Spleen (tissue), 7 donors: Measurements from ENCODE around the gene AKAP3.

Experiments used
- POLR2A ChIP-seq, 3 donors: fragments of 450-650 bp; IDR thresholded peaks; one replicate each; pipeline ENCODE4 v1.5.1; 2017; ENCODE audit warnings: antibody characterized with exemption in 3 of 3, mild to moderate bottlenecking in 1 of 3
- POLR2AphosphoS5 ChIP-seq, 3 donors: sonication (generic); formaldehyde crosslinking; IDR thresholded peaks; one replicate each; pipeline ENCODE4 v1.5.1; 2017; ENCODE audit warnings: antibody characterized with exemption in 3 of 3
- TF ChIP-seq, protein P1 (sequence below), 11 experiments: fragments of 200-600 bp in 7 of 11; fragments of 450-650 bp in 4 of 11; sonication (generic) in 4 of 11; IDR thresholded peaks in 8 of 11; conservative IDR thresholded peaks in 3 of 11; 1 replicate in 7 of 11; 2 replicates in 4 of 11; pipeline versions ENCODE4 v1.4.0 to v1.8.0; 2016 to 2021; ENCODE audit warnings: antibody characterized with exemption in 11 of 11, inconsistent platforms in 4 of 11, mild to moderate bottlenecking in 1 of 11
- donor health status: DM: no; HTN: no; CAD: no; lungs with moderate emphysema.
- donor health status: DM: no; HTN: no; CAD: no.
- donor health status: DM: no; HTN: no; CAD: no.

GRCh38 chr12:4679711-4680110, 30.9 kb upstream of the AKAP3 start:
- TF ChIP-seq, protein P1, sequence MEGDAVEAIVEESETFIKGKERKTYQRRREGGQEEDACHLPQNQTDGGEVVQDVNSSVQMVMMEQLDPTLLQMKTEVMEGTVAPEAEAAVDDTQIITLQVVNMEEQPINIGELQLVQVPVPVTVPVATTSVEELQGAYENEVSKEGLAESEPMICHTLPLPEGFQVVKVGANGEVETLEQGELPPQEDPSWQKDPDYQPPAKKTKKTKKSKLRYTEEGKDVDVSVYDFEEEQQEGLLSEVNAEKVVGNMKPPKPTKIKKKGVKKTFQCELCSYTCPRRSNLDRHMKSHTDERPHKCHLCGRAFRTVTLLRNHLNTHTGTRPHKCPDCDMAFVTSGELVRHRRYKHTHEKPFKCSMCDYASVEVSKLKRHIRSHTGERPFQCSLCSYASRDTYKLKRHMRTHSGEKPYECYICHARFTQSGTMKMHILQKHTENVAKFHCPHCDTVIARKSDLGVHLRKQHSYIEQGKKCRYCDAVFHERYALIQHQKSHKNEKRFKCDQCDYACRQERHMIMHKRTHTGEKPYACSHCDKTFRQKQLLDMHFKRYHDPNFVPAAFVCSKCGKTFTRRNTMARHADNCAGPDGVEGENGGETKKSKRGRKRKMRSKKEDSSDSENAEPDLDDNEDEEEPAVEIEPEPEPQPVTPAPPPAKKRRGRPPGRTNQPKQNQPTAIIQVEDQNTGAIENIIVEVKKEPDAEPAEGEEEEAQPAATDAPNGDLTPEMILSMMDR (IDR thresholded peaks at IDR 0.05 in 8 of 11, conservative IDR thresholded peaks at IDR 0.05 in 3 of 11) = no peak
- TF ChIP-seq POLR2AphosphoS5 (IDR thresholded peaks at IDR 0.05) = no peak
- TF ChIP-seq POLR2A (IDR thresholded peaks at IDR 0.05) = no peak
